Skeletal muscle satellite cell (primary cell): Measurements from ENCODE around the gene NSMF.
A peak's percentile ranks its signal among the peaks of the same experiment; 100 is the strongest.
"Not testable (repeated sequence)": the region's sequence is repeated elsewhere in the genome, so short reads cannot be mapped to it uniquely, and the experiment has no call there.

Experiments used
- H3K27me3 ChIP-seq: 2 replicates; pipeline ENCODE4 v1.7.0; 2013; ENCODE audit warnings: low read length; ENCODE audit not compliant: control insufficient read depth, insufficient read depth
- H3K36me3 ChIP-seq: 2 replicates; pipeline ENCODE4 v1.7.0; 2013; ENCODE audit warnings: mild to moderate bottlenecking, control low read depth, low read length; ENCODE audit not compliant: insufficient read depth
- H3K4me1 ChIP-seq: 2 replicates; pipeline ENCODE4 v1.7.0; 2013; ENCODE audit warnings: low read length; ENCODE audit not compliant: control insufficient read depth, insufficient read depth
- H3K4me2 ChIP-seq: 2 replicates; pipeline ENCODE4 v1.7.0; 2013; ENCODE audit warnings: mild to moderate bottlenecking, low read length
- H3K4me3 ChIP-seq: 2 replicates; pipeline ENCODE4 v1.7.0; 2013; ENCODE audit warnings: low read length
- H3K9ac ChIP-seq: 2 replicates; pipeline ENCODE4 v1.7.0; 2013; ENCODE audit warnings: mild to moderate bottlenecking, low read depth, low read length, moderate library complexity
- H3K9me3 ChIP-seq: replicated peaks from 2 replicates; pipeline ENCODE4 v1.7.0; 2013; ENCODE audit warnings: mild to moderate bottlenecking, control low read depth, low read length

The NSMF gene

GRCh38 chr9:137416006-137416562, 43.0 kb downstream of the NSMF start:
- H3K4me3 ChIP-seq: no peak overlapping the region
- peaks cover 23% of the 10 kb centered on the region for H3K4me1 ChIP-seq
- H3K9ac ChIP-seq: no peak overlapping the region
- H3K36me3 ChIP-seq: no peaks in the 10 kb centered on the region
- H3K4me2 ChIP-seq: no peak overlapping the region
- no peaks in the 10 kb centered on the region for H3K27me3 ChIP-seq
- no peaks in the 10 kb centered on the region for H3K9me3 ChIP-seq

DNA sequence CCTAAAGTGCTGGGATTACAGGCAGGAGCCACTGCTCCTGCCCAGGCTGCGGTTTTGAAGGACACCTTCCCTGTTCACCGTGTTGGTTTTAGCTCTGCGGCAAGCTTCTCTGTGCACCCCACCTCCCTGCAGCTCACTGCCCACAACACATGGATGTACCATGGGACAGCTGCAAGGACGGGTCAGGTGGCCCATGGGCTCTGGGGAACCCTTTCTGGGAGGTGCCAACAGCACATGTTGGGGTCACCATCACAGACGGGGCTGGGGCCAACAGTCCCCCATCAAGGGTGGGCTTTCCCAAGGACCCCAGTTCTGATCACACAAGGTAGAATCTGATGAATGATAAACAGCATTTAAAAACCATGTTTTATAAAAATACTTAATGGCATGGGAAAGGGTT, 43.7 kb downstream of the NSMF start:
- no peak overlapping the region for H3K4me2 ChIP-seq
- H3K9ac ChIP-seq: no peak overlapping the region
- H3K27me3 ChIP-seq: no peaks in the 10 kb centered on the region
- H3K36me3 ChIP-seq: no peaks in the 10 kb centered on the region
- no peaks in the 10 kb centered on the region for H3K9me3 ChIP-seq
- H3K4me3 ChIP-seq: no peak overlapping the region
- H3K4me1 ChIP-seq: peaks cover 29% of the 10 kb centered on the region

DNA sequence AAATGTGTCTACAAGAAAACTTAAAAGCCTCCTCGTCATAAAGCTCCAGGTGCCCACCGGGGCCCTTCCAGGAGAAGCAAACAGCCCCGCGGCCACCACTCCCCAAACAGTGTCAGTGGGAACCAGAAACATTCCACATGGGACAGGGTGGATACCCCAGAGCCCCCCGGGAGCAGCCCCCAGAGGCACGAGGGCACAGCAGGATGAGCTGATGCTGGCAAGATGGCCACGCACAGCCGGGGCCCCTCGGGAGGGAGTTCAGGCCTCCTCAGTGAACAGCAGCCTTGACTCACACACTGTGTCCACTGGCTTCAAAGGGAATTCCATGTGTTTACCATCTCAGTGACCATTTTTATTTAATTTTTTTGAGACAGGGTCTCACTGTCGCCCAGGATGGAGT, 46.7 kb downstream of the NSMF start:
- no peaks in the 10 kb centered on the region for H3K36me3 ChIP-seq
- no peak overlapping the region for H3K9ac ChIP-seq
- no peaks in the 10 kb centered on the region for H3K9me3 ChIP-seq
- H3K27me3 ChIP-seq: no peaks in the 10 kb centered on the region
- H3K4me3 ChIP-seq: no peak overlapping the region
- H3K4me1 ChIP-seq: peaks cover 33% of the 10 kb centered on the region
- peak overlapping the region; percentile 24 for H3K4me2 ChIP-seq

- H3K9ac ChIP-seq: no peak overlapping the region
- no peaks in the 10 kb centered on the region for H3K36me3 ChIP-seq
- no peak overlapping the region for H3K4me3 ChIP-seq
- no peaks in the 10 kb centered on the region for H3K27me3 ChIP-seq
- H3K4me2 ChIP-seq: peak overlapping the region; percentile 60
- H3K4me1 ChIP-seq: peaks cover 35% of the 10 kb centered on the region
- H3K9me3 ChIP-seq: no peaks in the 10 kb centered on the region
These were observed 47.3 kb downstream of the NSMF start for GRCh38 chr9:137411645-137412380.

DNA sequence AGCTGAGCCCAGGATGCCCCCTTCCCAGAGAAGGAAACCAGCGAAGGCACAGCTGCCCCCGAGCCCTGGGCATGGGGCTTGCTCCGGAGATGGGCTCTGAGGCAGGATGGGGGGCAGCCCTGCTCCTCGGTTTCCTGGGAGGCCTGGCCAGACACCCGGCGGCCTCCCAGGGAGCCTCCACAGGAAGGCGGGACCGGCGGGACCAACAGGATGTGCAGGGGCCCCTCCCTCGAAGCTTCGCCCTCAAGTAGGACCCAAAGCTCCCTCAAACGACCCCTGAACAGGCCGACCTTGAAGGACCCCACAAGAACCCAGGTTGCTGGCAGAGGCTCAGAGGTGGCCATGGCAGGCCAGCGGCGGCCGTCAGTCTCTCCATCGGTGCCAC, 47.9 kb downstream of the NSMF start:
- no peak overlapping the region for H3K4me3 ChIP-seq
- peak overlapping the region; percentile 60 for H3K4me2 ChIP-seq
- H3K36me3 ChIP-seq: no peaks in the 10 kb centered on the region
- H3K4me1 ChIP-seq: peaks cover 35% of the 10 kb centered on the region
- H3K9ac ChIP-seq: no peak overlapping the region
- no peaks in the 10 kb centered on the region for H3K9me3 ChIP-seq
- no peaks in the 10 kb centered on the region for H3K27me3 ChIP-seq

DNA sequence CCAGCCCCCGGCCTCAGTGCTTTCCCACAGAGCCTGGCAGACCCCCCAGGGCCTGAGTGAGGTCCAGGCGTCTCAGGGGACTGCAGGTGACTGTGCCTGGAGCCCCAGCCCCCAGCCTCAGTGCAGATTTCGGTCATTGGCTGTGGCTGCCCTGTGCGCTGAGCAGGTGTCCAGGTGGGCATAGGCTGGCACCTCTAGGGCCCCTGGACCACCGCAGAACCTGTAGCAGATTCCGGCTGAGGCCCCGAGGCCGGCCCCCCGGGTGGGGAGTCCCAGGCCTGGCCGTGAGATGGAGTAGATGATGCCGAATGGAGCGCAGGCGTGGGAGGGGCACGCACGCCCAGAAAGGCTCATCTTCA, 48.3 kb downstream of the NSMF start:
- no peak overlapping the region for H3K9ac ChIP-seq
- peak overlapping the region; percentile 60 for H3K4me2 ChIP-seq
- no peaks in the 10 kb centered on the region for H3K27me3 ChIP-seq
- no peaks in the 10 kb centered on the region for H3K36me3 ChIP-seq
- H3K9me3 ChIP-seq: no peaks in the 10 kb centered on the region
- H3K4me3 ChIP-seq: no peak overlapping the region
- H3K4me1 ChIP-seq: peaks cover 35% of the 10 kb centered on the region

DNA sequence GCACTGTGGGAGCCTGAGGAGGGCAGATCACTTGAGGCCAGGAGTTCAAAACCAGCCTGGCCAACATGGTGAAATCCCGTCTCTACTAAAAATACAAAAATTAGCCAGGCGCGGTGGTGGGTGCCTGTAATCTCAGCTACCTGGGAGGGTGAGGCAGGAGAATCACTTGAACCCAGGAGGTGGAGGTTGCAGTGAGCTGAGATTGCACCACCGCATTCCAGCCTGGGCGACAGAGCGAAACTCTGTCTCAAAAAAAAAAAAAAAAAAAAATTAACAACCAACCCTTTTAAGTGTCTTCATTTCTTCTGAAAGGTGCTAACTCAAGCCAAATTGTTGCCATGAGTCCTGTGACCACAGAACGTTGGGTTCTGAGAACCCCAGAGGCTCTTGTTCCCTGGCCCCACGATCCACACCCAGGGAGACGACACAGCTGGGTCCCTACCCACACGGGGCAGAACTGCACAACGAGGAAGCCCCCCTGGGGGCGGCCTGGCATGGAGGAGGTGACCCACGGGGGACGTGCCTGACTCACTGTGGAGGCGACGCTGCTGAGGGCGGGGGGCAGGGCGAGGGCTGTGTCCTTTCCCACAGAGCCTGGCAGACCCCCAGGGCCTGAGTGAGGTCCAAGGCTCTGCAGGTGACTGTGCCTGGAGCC, 48.8 kb downstream of the NSMF start:
- H3K27me3 ChIP-seq, H3K36me3 ChIP-seq, H3K9me3 ChIP-seq, H3K9ac ChIP-seq, H3K4me2 ChIP-seq, H3K4me3 ChIP-seq: not testable (repeated sequence)
- H3K4me1 ChIP-seq: peaks cover 40% of the 10 kb centered on the region

DNA sequence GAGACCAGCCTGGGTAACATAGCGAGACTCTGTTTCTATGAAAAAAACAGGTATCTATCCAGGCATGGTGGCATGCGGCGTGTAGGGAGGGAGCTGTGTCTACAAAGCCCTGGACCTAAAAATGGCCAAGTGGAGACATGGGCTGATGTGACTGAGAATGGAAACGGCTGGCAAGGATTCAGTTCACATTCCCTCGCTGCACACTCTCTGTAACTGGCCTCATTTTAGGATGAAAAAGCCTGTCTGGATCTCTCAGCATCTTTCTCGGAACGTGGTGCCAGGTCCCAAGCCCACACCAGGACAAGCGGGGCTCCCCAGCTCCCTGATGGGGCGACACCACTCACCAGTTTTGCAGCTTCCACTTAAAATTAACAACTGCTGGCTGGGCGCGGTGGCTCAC, 49.6 kb downstream of the NSMF start:
- H3K36me3 ChIP-seq: no peaks in the 10 kb centered on the region
- no peak overlapping the region for H3K4me2 ChIP-seq
- H3K9me3 ChIP-seq: no peaks in the 10 kb centered on the region
- H3K27me3 ChIP-seq: no peaks in the 10 kb centered on the region
- peaks cover 41% of the 10 kb centered on the region for H3K4me1 ChIP-seq
- H3K4me3 ChIP-seq: no peak overlapping the region
- no peak overlapping the region for H3K9ac ChIP-seq

GRCh38 chr9:137408651-137409405, 50.3 kb downstream of the NSMF start:
- Histone ChIP-seq H3K27me3 (no peaks in the 10 kb centered on the region), H3K9me3 (no peaks in the 10 kb centered on the region), H3K4me1 (peaks cover 41% of the 10 kb centered on the region), H3K4me2 (no peak overlapping the region), H3K9ac (no peak overlapping the region), H3K36me3 (no peaks in the 10 kb centered on the region), H3K4me3 (no peak overlapping the region)

DNA sequence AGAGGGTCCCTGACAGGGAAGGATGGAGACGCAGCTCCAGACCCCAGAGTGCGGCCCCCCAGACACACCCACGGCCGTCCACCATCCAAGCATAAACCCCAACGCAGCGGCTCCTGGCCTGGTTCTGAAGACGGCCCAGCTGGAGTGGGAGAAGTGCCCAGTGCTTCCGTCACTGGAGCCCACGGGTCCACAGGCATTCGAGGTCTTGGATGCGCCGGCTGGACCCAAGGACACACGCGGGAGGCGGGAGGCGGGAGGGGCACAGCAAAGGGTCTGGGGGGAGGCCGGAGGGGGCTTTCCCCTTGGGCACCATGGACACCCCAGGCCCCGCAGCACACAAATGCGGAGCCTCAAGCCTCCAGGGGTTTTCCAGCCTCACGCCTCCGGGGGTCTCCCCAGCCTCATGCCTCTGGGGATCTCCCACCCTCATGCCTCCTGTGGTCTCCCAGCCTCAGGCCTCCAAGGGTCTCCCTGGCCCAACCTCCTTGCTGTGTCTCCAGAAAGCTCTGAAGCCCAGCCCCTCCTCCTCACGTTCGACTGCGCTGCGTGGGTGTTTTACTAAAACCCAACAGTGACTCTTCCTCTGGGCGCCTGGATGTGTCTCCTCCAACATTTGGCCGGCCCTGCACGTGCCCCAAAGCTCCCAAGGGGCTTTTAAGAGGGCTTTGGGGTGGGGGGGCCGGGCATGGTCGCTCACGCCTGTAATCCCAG, 51.4 kb downstream of the NSMF start:
- peak overlapping the region; percentile 91 for H3K4me2 ChIP-seq
- peak overlapping the region; percentile 66 for H3K9ac ChIP-seq
- H3K36me3 ChIP-seq: no peaks in the 10 kb centered on the region
- H3K9me3 ChIP-seq: no peaks in the 10 kb centered on the region
- peaks cover 38% of the 10 kb centered on the region for H3K4me1 ChIP-seq
- no peaks in the 10 kb centered on the region for H3K27me3 ChIP-seq
- H3K4me3 ChIP-seq: peak overlapping the region; percentile 66
